Inflammatory macrophage (primary cell): ENCODE measurements around the gene NDUFS8.

ENCODE experiments used
- DNase-seq, 2 donors: peaks; one replicate each; pipeline ENCODE4 v3.0.0-alpha.2; 2020 to 2022

The NDUFS8 gene

DNA sequence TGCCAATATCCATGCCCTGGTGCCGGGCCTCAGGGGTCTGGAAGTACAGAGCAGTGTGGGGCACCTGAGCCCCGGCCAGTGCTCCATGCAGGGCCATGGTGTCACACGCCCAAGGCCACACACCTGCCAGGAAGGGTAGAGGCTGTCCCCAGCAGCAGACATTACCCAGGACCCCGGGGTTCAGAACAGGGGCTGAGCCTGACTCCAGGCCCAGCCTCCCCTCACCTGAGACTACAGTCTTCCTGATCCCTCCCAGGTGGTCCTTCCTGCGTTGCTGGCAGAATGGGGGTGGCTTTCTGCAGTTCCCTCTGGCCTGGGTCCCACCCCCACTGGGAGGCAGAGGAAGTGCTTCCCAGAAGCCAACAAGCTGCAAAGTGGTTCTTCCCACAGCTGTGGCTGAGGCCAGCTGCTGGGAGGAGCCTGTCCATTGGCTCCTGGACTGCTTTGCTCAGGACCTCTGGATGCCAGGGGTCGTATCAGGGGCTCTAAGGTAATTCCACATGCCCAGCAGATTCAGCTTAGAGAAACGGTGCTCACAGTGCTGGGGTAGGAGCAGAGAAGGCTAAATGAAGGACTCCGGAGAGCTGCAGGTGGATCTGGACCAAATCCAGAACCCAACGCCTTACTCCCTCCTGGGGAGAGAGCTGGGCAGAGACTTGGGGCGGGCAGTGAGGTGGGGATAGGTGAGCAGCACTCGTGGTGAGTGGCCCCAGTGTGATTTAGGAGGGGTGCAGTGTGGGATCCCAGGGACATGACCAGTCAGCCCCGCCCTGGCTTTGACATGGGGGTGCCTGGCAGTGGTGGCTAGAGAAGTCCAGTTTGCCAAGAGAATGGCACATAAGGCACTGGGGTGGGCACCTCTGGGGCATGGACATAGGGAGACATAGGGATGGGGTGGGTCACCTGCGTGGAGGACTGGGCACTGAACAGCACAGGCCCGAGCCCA is 21.0 kb downstream of the NDUFS8 start:
- no peak for DNase-seq

DNA sequence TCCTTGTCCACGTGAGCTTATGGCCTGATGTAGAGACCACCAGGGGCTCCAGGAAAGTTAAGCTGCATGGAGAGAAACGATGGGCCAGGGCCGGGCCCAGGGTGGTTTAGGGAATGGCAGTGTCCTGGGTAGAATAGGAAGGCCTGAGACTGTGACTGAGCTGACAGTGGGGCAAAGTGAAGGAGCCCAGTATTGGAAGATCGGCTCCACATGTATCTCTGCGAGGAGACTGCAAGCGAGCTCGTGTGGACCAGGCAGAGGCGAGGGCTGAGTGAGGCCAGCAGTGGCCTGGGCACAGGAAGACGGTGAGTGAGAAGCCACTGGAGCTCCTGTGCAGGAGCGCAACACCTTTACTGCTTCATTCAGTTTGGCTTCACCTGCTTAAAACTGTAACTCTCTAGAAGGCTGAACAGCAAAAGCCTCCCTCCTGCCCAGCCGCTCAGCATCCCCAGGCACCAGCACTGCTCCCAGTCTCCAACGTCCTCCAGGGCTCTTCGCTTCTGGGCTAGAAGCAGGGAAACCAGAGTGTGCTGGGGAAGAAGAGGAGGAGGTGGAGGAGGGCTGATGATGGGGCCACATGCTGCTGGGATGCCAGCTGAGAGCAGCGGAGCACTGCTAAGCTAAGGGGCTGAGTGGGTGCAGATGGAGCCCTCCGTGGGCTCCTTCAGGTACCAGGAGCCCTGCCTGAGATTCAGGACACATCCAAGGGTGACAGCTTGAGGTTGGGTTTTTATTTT is 21.8 kb downstream of the NDUFS8 start:
- DNase-seq = no peak

DNA sequence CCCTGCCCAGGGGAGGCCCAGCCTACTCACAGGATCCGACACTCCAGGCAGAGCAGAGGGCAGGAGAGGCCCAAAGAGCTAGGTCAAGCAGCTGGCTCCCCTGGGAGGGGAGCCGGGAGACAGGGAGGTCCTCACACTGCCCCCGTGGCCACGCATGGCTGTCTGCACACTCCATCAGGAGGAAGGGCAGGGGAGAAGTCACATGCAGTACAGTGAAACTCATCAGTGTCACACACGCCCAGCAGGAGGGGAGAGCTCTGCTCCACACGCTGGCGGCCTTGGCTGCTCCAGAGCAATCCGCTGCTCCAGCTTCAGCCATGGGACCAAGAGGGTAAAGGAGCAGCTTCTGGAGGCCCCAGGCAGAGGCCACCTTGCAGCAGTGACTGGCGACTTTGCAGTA is 22.6 kb downstream of the NDUFS8 start:
- DNase-seq = peak in 1 of 2 donors; percentile 43

GRCh38 chr11:68053981-68054812 is 23.7 kb downstream of the NDUFS8 start:
- DNase-seq = peak; percentile 11 to 41

DNA sequence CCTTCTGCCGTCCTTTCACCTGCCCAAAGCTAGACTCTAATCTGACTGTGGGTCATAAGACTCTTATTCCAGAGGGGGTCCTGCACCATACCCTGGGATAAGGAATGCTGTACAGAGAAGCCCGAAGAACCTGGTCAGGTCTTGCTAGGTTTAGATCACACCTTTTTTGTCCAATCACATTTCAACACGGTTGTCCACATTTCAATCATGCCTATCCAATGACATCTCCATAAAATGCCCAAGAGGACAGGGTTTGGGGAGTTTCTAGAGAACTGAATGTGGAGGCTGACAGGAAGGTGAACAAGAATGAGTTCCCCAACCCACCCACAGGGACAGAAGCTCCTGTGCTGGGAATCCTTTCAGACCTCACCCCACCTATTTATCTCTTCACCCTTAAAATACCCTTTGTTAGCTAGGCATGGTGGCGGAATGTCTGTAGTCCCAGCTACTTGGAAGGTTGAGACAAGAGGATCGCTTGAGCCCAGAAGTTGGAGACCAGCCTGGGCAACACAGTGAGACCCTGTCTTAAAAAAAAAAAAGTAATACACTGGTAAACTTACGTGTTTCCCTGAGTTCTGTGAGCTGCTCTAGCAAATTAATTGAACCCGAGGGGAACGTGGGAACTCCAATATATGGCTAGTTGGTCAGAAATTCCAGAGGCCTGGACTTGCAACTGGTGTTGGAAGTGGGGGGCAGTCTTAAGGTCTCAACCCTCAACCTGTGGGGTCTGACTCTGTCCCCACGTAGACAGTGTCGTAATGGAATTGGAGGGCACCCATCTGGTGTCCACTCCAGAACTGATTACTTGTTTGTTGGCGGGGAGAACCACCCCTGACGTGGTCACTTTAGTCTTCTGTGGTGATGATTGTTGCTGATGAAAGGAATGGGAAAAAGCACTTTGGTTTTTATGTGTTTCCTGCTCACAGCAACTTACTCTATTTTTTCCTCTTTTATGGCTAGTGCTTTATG is 26.1 kb downstream of the NDUFS8 start:
- DNase-seq = no peak

GRCh38 chr11:68057807-68058206 is 27.3 kb downstream of the NDUFS8 start:
- no peak for DNase-seq

DNA sequence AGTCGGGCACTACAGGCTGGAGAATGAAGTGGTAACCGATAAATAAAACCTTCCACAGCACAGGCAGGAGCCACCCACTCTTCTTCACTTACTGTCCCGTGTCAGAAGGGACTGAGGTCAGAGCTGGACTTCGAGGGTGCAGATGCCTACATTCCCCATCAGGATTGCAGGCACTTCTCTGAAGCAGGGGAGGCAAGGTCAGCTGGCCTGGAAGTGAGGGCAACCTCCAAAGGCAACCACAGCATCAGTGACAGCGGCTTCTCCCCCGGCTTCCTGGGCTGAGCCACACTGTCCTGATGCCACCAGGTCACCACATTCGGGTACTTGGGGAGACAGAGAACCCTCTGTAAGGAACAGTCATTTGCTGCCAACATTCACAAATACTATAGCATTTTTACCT is 31.0 kb downstream of the NDUFS8 start:
- DNase-seq = peak; percentile 14 to 48

DNA sequence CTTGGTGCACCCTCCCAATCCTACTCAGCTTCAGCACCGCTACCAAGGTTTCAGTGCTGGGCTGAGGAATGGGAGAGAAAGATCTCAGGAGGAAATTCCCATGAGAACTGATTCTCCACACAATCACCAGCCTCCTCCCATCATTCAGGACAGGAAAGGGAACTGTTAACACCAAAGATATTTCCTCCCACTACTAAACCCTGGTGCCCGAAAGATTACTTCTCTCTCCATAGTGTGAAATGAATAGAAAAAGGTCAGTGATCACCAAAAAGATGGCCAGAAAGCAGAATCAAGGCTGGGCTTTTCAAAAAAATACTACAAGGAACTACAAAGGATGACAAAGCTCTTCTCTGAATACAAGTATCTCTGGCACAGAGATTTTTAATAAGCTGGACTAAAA is 34.4 kb downstream of the NDUFS8 start:
- DNase-seq = peak; percentile 37 to 49

GRCh38 chr11:68065841-68066240 is 35.4 kb downstream of the NDUFS8 start:
- DNase-seq = no peak

GRCh38 chr11:68066742-68067141 is 36.3 kb downstream of the NDUFS8 start:
- no peak for DNase-seq

DNA sequence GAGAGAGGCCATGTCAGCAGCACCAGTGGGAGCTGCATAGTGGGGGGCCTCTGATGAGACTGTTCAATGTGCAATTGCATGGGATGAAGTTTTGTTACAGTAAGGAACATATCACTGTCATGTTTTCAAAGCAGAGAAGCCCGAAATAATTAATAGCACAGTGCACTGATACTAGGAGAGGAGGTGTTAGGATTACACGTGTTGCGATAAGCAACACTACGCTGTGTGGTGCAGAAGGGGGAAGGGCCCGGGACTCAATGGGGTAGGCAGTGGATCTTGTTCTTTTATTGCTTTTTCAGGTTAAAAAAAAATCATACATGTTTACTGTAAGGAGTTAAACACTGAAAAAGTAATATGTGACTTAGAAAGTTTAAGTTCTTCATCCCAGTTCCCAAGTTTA is 37.5 kb downstream of the NDUFS8 start:
- DNase-seq = no peak

- DNase-seq = peak in 1 of 2 donors; percentile 18
Measured at GRCh38 chr11:68071281-68072048, 41.0 kb downstream of the NDUFS8 start.

DNA sequence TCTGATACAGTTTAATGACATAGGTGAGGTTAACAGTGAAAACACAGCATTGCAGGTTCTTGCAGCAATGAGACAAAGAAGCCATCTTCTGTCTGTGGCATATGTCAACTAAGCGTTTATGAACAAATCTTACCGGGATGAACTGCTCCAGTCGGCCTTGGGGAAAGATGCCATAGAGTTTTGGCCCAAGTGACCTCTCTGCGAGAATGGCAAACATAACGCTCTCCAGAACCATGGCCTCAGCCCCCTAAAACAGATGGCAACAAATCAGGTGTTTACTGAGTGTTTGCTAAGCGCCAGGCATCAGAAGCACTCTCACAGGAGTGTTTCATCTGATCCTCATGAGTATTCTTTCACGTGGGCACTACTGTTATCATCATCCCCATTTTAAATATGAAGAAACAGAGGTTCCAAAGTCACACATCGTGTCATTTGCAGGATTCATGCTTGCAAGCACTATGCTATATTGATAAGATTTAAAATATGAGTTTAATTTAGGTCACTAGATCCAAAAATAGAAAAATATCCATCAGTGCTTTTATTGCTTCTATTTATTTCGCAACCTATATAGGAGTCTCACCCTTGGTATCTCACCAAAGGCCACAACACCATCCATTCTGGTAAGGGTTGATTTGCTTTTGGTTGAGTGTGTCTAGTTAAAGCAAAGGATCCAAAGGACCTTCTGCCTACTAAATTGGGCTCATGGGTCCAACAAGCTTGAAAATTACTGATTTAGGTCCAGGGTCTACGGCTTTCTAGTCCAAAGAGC is 44.3 kb downstream of the NDUFS8 start:
- no peak for DNase-seq

GRCh38 chr11:68076371-68077042 is 46.0 kb downstream of the NDUFS8 start:
- no peak for DNase-seq

DNA sequence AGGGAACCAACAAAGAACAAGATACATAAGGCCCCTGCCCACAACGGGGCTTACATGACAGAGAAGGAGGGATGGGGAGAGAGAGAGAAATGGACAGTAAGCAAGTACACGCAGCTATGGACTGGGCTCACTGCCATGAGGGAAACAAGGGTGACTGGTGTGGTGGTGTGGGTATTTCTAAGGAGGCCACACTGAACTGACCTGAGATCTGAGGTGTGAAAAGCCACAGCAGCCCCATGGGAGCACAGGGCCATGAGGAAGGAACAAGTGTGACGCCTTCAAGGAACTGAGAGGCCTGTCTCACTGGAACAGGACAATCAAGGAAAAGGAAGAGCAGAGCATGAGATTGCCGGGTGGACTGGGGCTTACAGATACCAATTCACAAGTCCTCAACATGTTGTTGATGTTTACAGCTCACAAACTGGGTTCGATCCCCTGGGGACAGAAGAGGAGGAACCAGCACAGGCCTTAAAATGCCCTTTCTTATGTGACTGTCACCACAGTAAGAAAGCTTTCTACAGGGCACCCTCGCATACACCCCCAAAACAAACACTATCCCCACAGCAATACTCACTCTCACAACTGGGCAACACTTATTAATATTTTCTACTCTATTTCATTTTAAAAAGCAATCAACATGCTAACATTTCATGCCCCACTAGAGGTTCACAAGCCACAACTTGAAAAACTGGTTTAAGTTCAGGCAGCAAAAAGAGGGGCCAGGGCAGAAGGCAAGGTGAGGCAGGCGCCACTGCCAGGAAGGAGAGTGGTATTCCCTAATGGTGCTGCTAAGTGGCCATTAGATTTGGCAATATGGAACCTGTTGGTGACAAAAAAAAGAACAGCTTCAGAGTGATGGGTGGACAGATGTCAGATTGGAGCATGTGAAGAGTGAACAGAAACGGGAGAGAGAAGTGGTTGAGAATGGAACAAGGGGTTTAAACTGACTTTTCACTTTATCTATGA is 47.4 kb downstream of the NDUFS8 start:
- no peak for DNase-seq

DNA sequence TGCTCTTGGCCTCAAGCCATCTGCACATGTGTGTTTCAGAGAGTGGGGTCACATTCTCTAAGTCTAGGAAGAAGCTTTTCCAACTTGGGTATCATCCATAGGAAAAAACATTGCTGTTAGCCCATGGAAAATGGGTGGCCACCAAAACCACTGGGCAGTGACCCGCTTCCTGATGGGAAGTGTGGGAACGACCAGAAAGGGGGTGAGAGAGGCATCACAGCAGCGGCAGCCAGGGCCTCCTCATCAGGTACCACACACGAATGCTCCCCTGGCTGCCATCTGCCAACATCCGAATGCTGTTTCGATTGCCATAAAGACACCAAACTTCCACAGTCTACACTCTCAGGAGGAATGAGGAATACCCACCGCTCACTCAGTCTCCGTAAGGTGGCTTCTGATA is 50.4 kb downstream of the NDUFS8 start:
- DNase-seq = no peak

DNA sequence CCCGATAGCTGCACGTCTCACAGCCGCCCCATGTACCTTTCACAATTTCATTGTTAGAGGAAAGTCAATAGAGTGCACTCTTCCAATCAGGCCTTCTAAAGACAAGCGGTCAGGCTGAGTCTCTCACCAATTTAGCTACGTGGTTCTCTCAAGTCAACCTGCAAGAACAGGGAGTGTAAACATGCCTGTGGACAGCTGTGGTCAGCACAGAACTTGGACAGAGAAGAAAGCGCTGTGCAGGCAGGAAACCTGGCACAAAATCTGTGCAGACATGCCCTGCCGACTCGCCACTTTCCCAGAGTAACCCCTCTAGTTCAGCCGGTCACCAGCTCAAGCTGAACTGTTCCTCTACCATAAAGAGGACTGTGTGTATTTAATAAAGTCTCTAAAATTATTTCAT is 51.2 kb downstream of the NDUFS8 start:
- no peak for DNase-seq

- no peak for DNase-seq
Measured at GRCh38 chr11:68082481-68082880, 52.0 kb downstream of the NDUFS8 start.
